Measurements from ENCODE around the gene SLC44A5.

DNA sequence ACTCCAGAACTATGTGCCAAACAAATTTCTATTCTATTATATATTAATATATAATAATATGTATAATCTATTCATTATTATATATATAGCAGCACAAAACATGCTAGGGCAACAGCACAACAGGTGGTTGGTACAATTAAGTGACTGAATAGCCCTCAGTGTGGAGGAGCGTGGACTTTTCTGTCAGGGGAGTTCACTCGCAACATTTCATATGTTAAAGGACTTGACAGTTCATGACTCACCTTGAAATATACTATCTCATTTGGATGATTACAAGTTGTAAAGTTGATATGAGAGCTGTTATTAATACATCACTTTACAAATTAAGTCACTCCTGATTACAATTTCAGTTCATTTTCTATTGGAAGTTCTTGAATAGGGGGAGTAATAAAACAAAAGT, 298.3 kb downstream of the SLC44A5 start:
- TF ChIP-seq, protein P1, sequence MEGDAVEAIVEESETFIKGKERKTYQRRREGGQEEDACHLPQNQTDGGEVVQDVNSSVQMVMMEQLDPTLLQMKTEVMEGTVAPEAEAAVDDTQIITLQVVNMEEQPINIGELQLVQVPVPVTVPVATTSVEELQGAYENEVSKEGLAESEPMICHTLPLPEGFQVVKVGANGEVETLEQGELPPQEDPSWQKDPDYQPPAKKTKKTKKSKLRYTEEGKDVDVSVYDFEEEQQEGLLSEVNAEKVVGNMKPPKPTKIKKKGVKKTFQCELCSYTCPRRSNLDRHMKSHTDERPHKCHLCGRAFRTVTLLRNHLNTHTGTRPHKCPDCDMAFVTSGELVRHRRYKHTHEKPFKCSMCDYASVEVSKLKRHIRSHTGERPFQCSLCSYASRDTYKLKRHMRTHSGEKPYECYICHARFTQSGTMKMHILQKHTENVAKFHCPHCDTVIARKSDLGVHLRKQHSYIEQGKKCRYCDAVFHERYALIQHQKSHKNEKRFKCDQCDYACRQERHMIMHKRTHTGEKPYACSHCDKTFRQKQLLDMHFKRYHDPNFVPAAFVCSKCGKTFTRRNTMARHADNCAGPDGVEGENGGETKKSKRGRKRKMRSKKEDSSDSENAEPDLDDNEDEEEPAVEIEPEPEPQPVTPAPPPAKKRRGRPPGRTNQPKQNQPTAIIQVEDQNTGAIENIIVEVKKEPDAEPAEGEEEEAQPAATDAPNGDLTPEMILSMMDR (IDR thresholded peaks at IDR 0.05) = no peak
- no peak for TF ChIP-seq POLR2A (IDR thresholded peaks at IDR 0.05)

Data from thyroid gland (tissue), 4 donors.